Keratinocyte (primary cell): ENCODE results near the gene TMEM119. TPM values are rescaled to one million over a fixed set of nuclear protein-coding genes. Genes with fewer than 3 reads are reported as not detected.
"Not testable (repeated sequence)": the region's sequence is repeated elsewhere in the genome, so short reads cannot be mapped to it uniquely, and the experiment has no call there.

ENCODE experiments used
- DNase-seq: peaks from one replicate; pipeline ENCODE4 v3.0.0-alpha.2; 2011; ENCODE audit warnings: low read depth, missing footprints, low spot score
- FAIRE-seq: peaks from 2 replicates; lab custom pipeline; 2011; peaks lifted over from hg19 to GRCh38; lab: Jason Lieb, UNC
- H2AFZ ChIP-seq: 2 replicates; pipeline ENCODE4 v1.6.0; 2012; ENCODE audit warnings: low read length, control low read depth, inconsistent platforms; ENCODE audit not compliant: control insufficient read depth
- H3K27ac ChIP-seq: 2 replicates; pipeline ENCODE4 v1.5.1; 2011; ENCODE audit warnings: low read length; ENCODE audit not compliant: control insufficient read depth, insufficient read depth
- H3K27me3 ChIP-seq: 3 replicates; pipeline ENCODE4 v1.6.0; 2011; ENCODE audit warnings: low read length; ENCODE audit not compliant: control insufficient read depth, insufficient read depth; ENCODE audit errors: extremely low read depth
- H3K36me3 ChIP-seq, 2 experiments: 2 replicates in 1 of 2; 3 replicates in 1 of 2; pipeline ENCODE4 v1.5.1; 2011; ENCODE audit warnings: low read length in 2 of 2, mild to moderate bottlenecking in 1 of 2; ENCODE audit not compliant: control insufficient read depth in 2 of 2, insufficient read depth in 2 of 2; ENCODE audit errors: extremely low read depth in 1 of 2
- H3K4me1 ChIP-seq: 3 replicates; pipeline ENCODE4 v1.5.1; 2011; ENCODE audit warnings: low read length; ENCODE audit not compliant: control insufficient read depth, insufficient read depth; ENCODE audit errors: extremely low read depth
- H3K4me2 ChIP-seq: 3 replicates; pipeline ENCODE4 v1.6.0; 2011; ENCODE audit warnings: low read depth, low read length; ENCODE audit not compliant: control insufficient read depth, insufficient read depth; ENCODE audit errors: extremely low read depth
- H3K4me3 ChIP-seq, 3 experiments: fragments of 200-600 bp in 1 of 3; sonication (generic) in 1 of 3; 2 replicates in 2 of 3; 3 replicates in 1 of 3; pipeline ENCODE4 v1.5.1; 2011 to 2016; ENCODE audit warnings: low read length in 3 of 3, mild to moderate bottlenecking in 3 of 3, control low read depth in 2 of 3, inconsistent platforms in 1 of 3, low read depth in 1 of 3, mixed read lengths in 1 of 3, mixed run types in 1 of 3, moderate library complexity in 1 of 3; ENCODE audit not compliant: control insufficient read depth in 2 of 3, insufficient read depth in 2 of 3; ENCODE audit errors: extremely low read depth in 1 of 3
- H3K79me2 ChIP-seq: 2 replicates; pipeline ENCODE4 v1.6.0; 2012; ENCODE audit warnings: low read length; ENCODE audit not compliant: control insufficient read depth, insufficient read depth
- H3K9ac ChIP-seq: 3 replicates; pipeline ENCODE4 v1.6.0; 2011; ENCODE audit warnings: low read length; ENCODE audit not compliant: control insufficient read depth, insufficient read depth; ENCODE audit errors: extremely low read depth
- H3K9me1 ChIP-seq: 3 replicates; pipeline ENCODE4 v1.6.0; 2011; ENCODE audit warnings: low read length; ENCODE audit not compliant: control insufficient read depth, insufficient read depth; ENCODE audit errors: extremely low read depth
- H3K9me3 ChIP-seq: 2 replicates; pipeline ENCODE4 v1.5.1; 2012; ENCODE audit warnings: low read depth, low read length; ENCODE audit not compliant: control insufficient read depth
- H4K20me1 ChIP-seq: 3 replicates; pipeline ENCODE4 v1.6.0; 2011; ENCODE audit warnings: low read length; ENCODE audit not compliant: control insufficient read depth, insufficient read depth; ENCODE audit errors: extremely low read depth
- CTCF ChIP-seq, 3 experiments: IDR thresholded peaks in 1 of 3; conservative IDR thresholded peaks in 1 of 3; optimal IDR thresholded peaks in 1 of 3; 2 replicates in 2 of 3; 3 replicates in 1 of 3; pipeline versions ENCODE3 to v1.5.1; 2011; ENCODE audit warnings: low read length in 3 of 3, mild to moderate bottlenecking in 3 of 3, moderate library complexity in 2 of 3, control low read depth in 1 of 3, inconsistent platforms in 1 of 3; ENCODE audit not compliant: insufficient read depth in 2 of 3; ENCODE audit errors: extremely low read depth in 1 of 3
- EZH2 ChIP-seq: IDR thresholded peaks from one replicate; pipeline ENCODE4 v1.6.1; 2012; ENCODE audit warnings: inconsistent platforms, mild to moderate bottlenecking, low read length, moderate library complexity
- dilution Hi-C: fragments of 300-500 bp; cut with MboI; formaldehyde crosslinking; loops from one replicate; pipeline ENCODE4 v1.7.0; 2020; ENCODE audit warnings: low sequenced_read_pairs; ENCODE audit not compliant: extremely low pct_ligation_motif_present
- polyA plus RNA-seq, 5 experiments: library from polyadenylated mRNA; depleted of rRNA in 3 of 5; stranded (reverse) in 3 of 5; stranded (forward) in 1 of 5; unstranded in 1 of 5; fragments of >200 nt; gene quantifications; 1 replicate in 1 of 5; 2 replicates in 3 of 5; 3 replicates in 1 of 5; pipeline versions ENCODE4 v1.2.1 to v1.2.3, GENCODE V29; 2011 to 2012; ENCODE audit warnings: missing spikeins in 2 of 5, low read depth in 1 of 5, low replicate concordance in 1 of 5

TMEM119 gene
- polyA plus RNA-seq, 1 donor (not counting 4 experiments of a cell fraction or from before 2014, with no cell fraction given): not detected

DNA sequence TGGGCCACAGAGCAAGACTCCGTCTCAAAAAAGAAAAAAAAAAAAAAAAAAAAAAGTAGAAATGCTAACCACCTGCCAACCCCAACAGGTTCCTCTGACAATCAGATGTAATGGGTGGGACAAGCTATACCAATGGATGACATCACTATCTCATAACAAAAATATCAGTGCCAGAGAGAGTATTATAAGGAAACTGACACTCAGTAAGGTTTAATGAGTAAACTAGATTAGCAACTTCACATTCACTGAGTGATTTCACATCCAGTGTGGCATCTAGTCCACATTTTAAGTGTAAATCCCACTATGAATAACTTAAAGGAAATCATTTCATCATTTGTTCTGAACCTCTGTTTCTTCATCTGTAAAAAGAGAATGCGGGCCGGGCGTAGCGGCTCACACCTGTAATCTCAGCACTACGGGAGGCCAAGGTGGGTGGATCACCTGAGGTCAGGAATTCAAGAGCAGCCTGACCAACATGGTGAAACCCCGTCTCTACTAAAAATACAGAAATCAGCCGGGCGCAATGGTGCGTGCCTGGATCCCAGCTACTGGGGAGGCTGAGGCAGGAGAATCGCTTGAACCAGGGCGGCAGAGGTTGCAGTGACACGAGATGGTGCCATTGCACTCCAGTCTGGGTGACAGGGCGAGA lies 38.8 kb downstream of the TMEM119 start:
- H3K9ac ChIP-seq: no peak overlapping the region
- H3K27ac ChIP-seq: no peak overlapping the region
- H3K4me3 ChIP-seq: no peak overlapping the region
- peaks cover 74% of the 10 kb centered on the region for H3K79me2 ChIP-seq
- H3K36me3 ChIP-seq: peaks cover 5 to 14% of the 10 kb centered on the region in 2 experiments
- no peak for FAIRE-seq
- no peak for DNase-seq
- peaks cover 21% of the 10 kb centered on the region for H3K4me1 ChIP-seq
- no peak overlapping the region for H2AFZ ChIP-seq
- no peaks in the 10 kb centered on the region for H3K9me1 ChIP-seq
- H3K9me3 ChIP-seq: no peaks in the 10 kb centered on the region
- H4K20me1 ChIP-seq: peaks cover 5% of the 10 kb centered on the region
- H3K27me3 ChIP-seq: no peaks in the 10 kb centered on the region
- dilution Hi-C loops: no loop called here
- TF ChIP-seq EZH2 (no peak), CTCF (optimal IDR thresholded peaks at IDR 0.05 in 1 of 3, IDR thresholded peaks at IDR 0.05 in 1 of 3, conservative IDR thresholded peaks at IDR 0.05 in 1 of 3; ENCODE audit: extremely low read depth in 1 of 3, insufficient read depth in 2 of 3, low read length in 3 of 3) (no peak)
- H3K4me2 ChIP-seq: peak overlapping the region; percentile 98

GRCh38 chr12:108555383-108555782 lies 42.5 kb downstream of the TMEM119 start:
- H3K4me1 ChIP-seq: peaks cover 13% of the 10 kb centered on the region

GRCh38 chr12:108553799-108554198 lies 44.1 kb downstream of the TMEM119 start:
- Histone ChIP-seq H3K27me3 (no peaks in the 10 kb centered on the region), H3K79me2 (peaks cover 94% of the 10 kb centered on the region), H3K9me1 (peaks cover 4% of the 10 kb centered on the region), H3K4me2 (no peak overlapping the region), H3K27ac (no peak overlapping the region), H3K9ac (no peak overlapping the region), H4K20me1 (peaks cover 14% of the 10 kb centered on the region), H3K9me3 (no peaks in the 10 kb centered on the region), H3K4me1 (peaks cover 3% of the 10 kb centered on the region), H3K4me3 (no peak overlapping the region), H3K36me3 (peaks cover 6 to 16% of the 10 kb centered on the region in 2 experiments), H2AFZ (no peak overlapping the region)
- no peak for FAIRE-seq
- dilution Hi-C loops: no loop called here
- TF ChIP-seq CTCF (optimal IDR thresholded peaks at IDR 0.05 in 1 of 3, IDR thresholded peaks at IDR 0.05 in 1 of 3, conservative IDR thresholded peaks at IDR 0.05 in 1 of 3; ENCODE audit: extremely low read depth in 1 of 3, insufficient read depth in 2 of 3, low read length in 3 of 3) (no peak), EZH2 (no peak)
- DNase-seq: no peak

More at GRCh38 chr12:108555383-108555782, 42.5 kb downstream of the TMEM119 start:
- Histone ChIP-seq H3K36me3 (peaks cover 5 to 11% of the 10 kb centered on the region in 2 experiments), H4K20me1 (peaks cover 14% of the 10 kb centered on the region), H3K79me2 (peaks cover 95% of the 10 kb centered on the region)
- dilution Hi-C loops, H3K9ac ChIP-seq, H3K4me3 ChIP-seq, H3K9me1 ChIP-seq, H3K4me2 ChIP-seq, FAIRE-seq, H2AFZ ChIP-seq, H3K27me3 ChIP-seq, DNase-seq, H3K9me3 ChIP-seq, H3K27ac ChIP-seq: not testable (repeated sequence)
